GM21717 (cell line): ENCODE measurements around the gene EIF3M.
"Not testable (repeated sequence)": the region's sequence is repeated elsewhere in the genome, so short reads cannot be mapped to it uniquely, and the experiment has no call there.

Experiments
- ATAC-seq: cut with Tn5 transposase; IDR thresholded peaks from one replicate; pipeline ENCODE4 v1.9.1; 2021; ENCODE audit warnings: mild to moderate bottlenecking, moderate library complexity; ENCODE audit not compliant: unreplicated experiment

EIF3M gene

GRCh38 chr11:32594272-32594671 is 10.6 kb downstream of the EIF3M start:
- ATAC-seq = no peak

GRCh38 chr11:32596114-32596513 is 12.5 kb downstream of the EIF3M start:
- not testable (repeated sequence) for ATAC-seq

- ATAC-seq = no peak
Measured at GRCh38 chr11:32597921-32598320, 14.3 kb downstream of the EIF3M start.

- ATAC-seq = no peak
Measured at GRCh38 chr11:32602657-32603415, 19.2 kb downstream of the EIF3M start.

- ATAC-seq = no peak
Measured at GRCh38 chr11:32606220-32606619, 22.6 kb downstream of the EIF3M start.

GRCh38 chr11:32608826-32609225 is 25.2 kb downstream of the EIF3M start:
- ATAC-seq = not testable (repeated sequence)

GRCh38 chr11:32610797-32611352 is 27.2 kb downstream of the EIF3M start:
- no peak for ATAC-seq

- no peak for ATAC-seq
Measured at GRCh38 chr11:32613500-32614151, 30.0 kb downstream of the EIF3M start.

- ATAC-seq = no peak
Measured at GRCh38 chr11:32615422-32615821, 31.8 kb downstream of the EIF3M start.

GRCh38 chr11:32616903-32617302 is 33.3 kb downstream of the EIF3M start:
- no peak for ATAC-seq

GRCh38 chr11:32630844-32631243 is 47.2 kb downstream of the EIF3M start:
- no peak for ATAC-seq

GRCh38 chr11:32635819-32636218 is 52.2 kb downstream of the EIF3M start:
- ATAC-seq = no peak

- no peak for ATAC-seq
Measured at GRCh38 chr11:32641361-32641760, 57.7 kb downstream of the EIF3M start.

GRCh38 chr11:32643526-32643925 is 59.9 kb downstream of the EIF3M start:
- no peak for ATAC-seq
